ENCODE results near the gene ARL16. TPM values are rescaled to one million over a fixed set of nuclear protein-coding genes. Genes with fewer than 3 reads are reported as not detected.

Gene ARL16
- total RNA-seq, 1 experiment from 2014 or later: 22.4 TPM

- H3K79me2 ChIP-seq (ENCODE audit: low read length): no peaks in the 10 kb centered on the region
- no peak overlapping the region for H3K9ac ChIP-seq (ENCODE audit: low read length)
- DNase-seq: no peak
- H3K4me2 ChIP-seq (ENCODE audit: low read depth, low read length, poor library complexity, severe bottlenecking): no peak overlapping the region
- H4K20me1 ChIP-seq (ENCODE audit: insufficient read depth, low read depth, low read length): peaks cover 9% of the 10 kb centered on the region; the same call in 1 of the 2 replicates
- no peak overlapping the region for H3K27ac ChIP-seq (ENCODE audit: low read length)
- no peak overlapping the region for H2AFZ ChIP-seq (ENCODE audit: low read length)
- H3K9me3 ChIP-seq (ENCODE audit: low read length): no peaks in the 10 kb centered on the region
- no peaks in the 10 kb centered on the region for H3K4me1 ChIP-seq (ENCODE audit: low read length)
- no peak overlapping the region for H3K4me3 ChIP-seq (ENCODE audit: low read length)
- H3K27me3 ChIP-seq (ENCODE audit: low read length): no peaks in the 10 kb centered on the region
- H3K9me2 ChIP-seq (replicated peaks; ENCODE audit: insufficient read depth, low read length): no peaks in the 10 kb centered on the region
- H3K36me3 ChIP-seq (ENCODE audit: insufficient read depth, low read length): no peaks in the 10 kb centered on the region
These were observed 36.0 kb upstream of the ARL16 start for GRCh38 chr17:81719410-81720266.

- no peak overlapping the region for H3K9ac ChIP-seq (ENCODE audit: low read length)
- H3K27ac ChIP-seq (ENCODE audit: low read length): no peak overlapping the region
- H3K27me3 ChIP-seq (ENCODE audit: low read length): no peaks in the 10 kb centered on the region
- peaks cover 21% of the 10 kb centered on the region; the same call in 1 of the 2 replicates for H4K20me1 ChIP-seq (ENCODE audit: insufficient read depth, low read depth, low read length)
- H3K79me2 ChIP-seq (ENCODE audit: low read length): peaks cover 17% of the 10 kb centered on the region
- H3K4me1 ChIP-seq (ENCODE audit: low read length): peaks cover 13% of the 10 kb centered on the region
- no peak overlapping the region for H3K4me2 ChIP-seq (ENCODE audit: low read depth, low read length, poor library complexity, severe bottlenecking)
- H2AFZ ChIP-seq (ENCODE audit: low read length): no peak overlapping the region
- no peak for DNase-seq
- no peaks in the 10 kb centered on the region for H3K36me3 ChIP-seq (ENCODE audit: insufficient read depth, low read length)
- H3K9me2 ChIP-seq (replicated peaks; ENCODE audit: insufficient read depth, low read length): no peaks in the 10 kb centered on the region
- no peaks in the 10 kb centered on the region for H3K9me3 ChIP-seq (ENCODE audit: low read length)
- no peak overlapping the region for H3K4me3 ChIP-seq (ENCODE audit: low read length)
These were observed 34.1 kb upstream of the ARL16 start for GRCh38 chr17:81717766-81718089.

GRCh38 chr17:81717049-81717765 lies 33.6 kb upstream of the ARL16 start:
- Histone ChIP-seq H3K79me2 (ENCODE audit: low read length) (peaks cover 22% of the 10 kb centered on the region), H3K27ac (ENCODE audit: low read length) (no peak overlapping the region), H4K20me1 (ENCODE audit: insufficient read depth, low read depth, low read length) (peaks cover 21% of the 10 kb centered on the region; the same call in 1 of the 2 replicates), H2AFZ (ENCODE audit: low read length) (no peak overlapping the region), H3K9ac (ENCODE audit: low read length) (no peak overlapping the region), H3K4me2 (ENCODE audit: low read depth, low read length, poor library complexity, severe bottlenecking) (no peak overlapping the region), H3K27me3 (ENCODE audit: low read length) (no peaks in the 10 kb centered on the region), H3K9me2 (replicated peaks; ENCODE audit: insufficient read depth, low read length) (no peaks in the 10 kb centered on the region), H3K4me3 (ENCODE audit: low read length) (no peak overlapping the region), H3K9me3 (ENCODE audit: low read length) (no peaks in the 10 kb centered on the region), H3K4me1 (ENCODE audit: low read length) (peaks cover 14% of the 10 kb centered on the region), H3K36me3 (ENCODE audit: insufficient read depth, low read length) (no peaks in the 10 kb centered on the region)
- DNase-seq: no peak

DNA sequence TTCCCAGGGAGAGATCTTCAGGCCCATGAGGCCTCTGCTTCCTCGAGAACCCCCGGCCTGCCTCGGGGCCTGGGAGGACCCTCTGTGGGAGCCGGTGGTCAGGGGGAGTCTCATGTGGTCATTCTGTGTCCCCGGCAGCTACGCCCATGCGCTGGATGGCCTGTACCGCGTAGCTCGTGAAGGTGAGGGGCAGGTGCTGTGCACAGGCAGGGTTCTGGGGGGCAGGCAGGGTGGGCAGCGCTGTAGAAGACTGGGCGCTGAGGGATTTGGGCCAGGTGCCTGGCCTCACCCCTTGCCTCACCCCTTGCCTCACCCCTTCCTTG lies 33.0 kb upstream of the ARL16 start:
- Histone ChIP-seq H3K4me3 (ENCODE audit: low read length) (no peak overlapping the region), H3K27ac (ENCODE audit: low read length) (no peak overlapping the region), H3K79me2 (ENCODE audit: low read length) (peaks cover 22% of the 10 kb centered on the region), H4K20me1 (ENCODE audit: insufficient read depth, low read depth, low read length) (peaks cover 21% of the 10 kb centered on the region; the same call in 1 of the 2 replicates), H3K27me3 (ENCODE audit: low read length) (no peaks in the 10 kb centered on the region), H3K36me3 (ENCODE audit: insufficient read depth, low read length) (no peaks in the 10 kb centered on the region), H3K9me3 (ENCODE audit: low read length) (no peaks in the 10 kb centered on the region), H3K4me2 (ENCODE audit: low read depth, low read length, poor library complexity, severe bottlenecking) (no peak overlapping the region), H2AFZ (ENCODE audit: low read length) (no peak overlapping the region), H3K9ac (ENCODE audit: low read length) (no peak overlapping the region), H3K4me1 (ENCODE audit: low read length) (peaks cover 17% of the 10 kb centered on the region), H3K9me2 (replicated peaks; ENCODE audit: insufficient read depth, low read length) (no peaks in the 10 kb centered on the region)
- no peak for DNase-seq

GRCh38 chr17:81715872-81716673 lies 32.5 kb upstream of the ARL16 start:
- peaks cover 20% of the 10 kb centered on the region; the same call in 1 of the 2 replicates for H4K20me1 ChIP-seq (ENCODE audit: insufficient read depth, low read depth, low read length)
- H3K9me3 ChIP-seq (ENCODE audit: low read length): no peaks in the 10 kb centered on the region
- no peak overlapping the region for H3K9ac ChIP-seq (ENCODE audit: low read length)

GRCh38 chr17:81715107-81715871 lies 31.7 kb upstream of the ARL16 start:
- Histone ChIP-seq H3K27ac (ENCODE audit: low read length) (no peak overlapping the region), H3K4me2 (ENCODE audit: low read depth, low read length, poor library complexity, severe bottlenecking) (no peak overlapping the region), H3K79me2 (ENCODE audit: low read length) (peaks cover 22% of the 10 kb centered on the region), H3K4me3 (ENCODE audit: low read length) (no peak overlapping the region), H3K4me1 (ENCODE audit: low read length) (peaks cover 29% of the 10 kb centered on the region), H4K20me1 (ENCODE audit: insufficient read depth, low read depth, low read length) (0 out of 2 replicates have a peak, but pooled peaks cover 18% of the 10 kb centered on the region), H3K9me3 (ENCODE audit: low read length) (no peaks in the 10 kb centered on the region), H3K9ac (ENCODE audit: low read length) (no peak overlapping the region), H2AFZ (ENCODE audit: low read length) (no peak overlapping the region), H3K9me2 (replicated peaks; ENCODE audit: insufficient read depth, low read length) (no peaks in the 10 kb centered on the region), H3K27me3 (ENCODE audit: low read length) (no peaks in the 10 kb centered on the region), H3K36me3 (ENCODE audit: insufficient read depth, low read length) (no peaks in the 10 kb centered on the region)
- no peak for DNase-seq

More at GRCh38 chr17:81715872-81716673, 32.5 kb upstream of the ARL16 start:
- no peaks in the 10 kb centered on the region for H3K36me3 ChIP-seq (ENCODE audit: insufficient read depth, low read length)
- no peak overlapping the region for H3K4me3 ChIP-seq (ENCODE audit: low read length)
- H3K27me3 ChIP-seq (ENCODE audit: low read length): no peaks in the 10 kb centered on the region
- peaks cover 23% of the 10 kb centered on the region for H3K4me1 ChIP-seq (ENCODE audit: low read length)
- peaks cover 22% of the 10 kb centered on the region for H3K79me2 ChIP-seq (ENCODE audit: low read length)
- H2AFZ ChIP-seq (ENCODE audit: low read length): no peak overlapping the region
- H3K9me2 ChIP-seq (replicated peaks; ENCODE audit: insufficient read depth, low read length): no peaks in the 10 kb centered on the region
- H3K4me2 ChIP-seq (ENCODE audit: low read depth, low read length, poor library complexity, severe bottlenecking): no peak overlapping the region
- no peak overlapping the region for H3K27ac ChIP-seq (ENCODE audit: low read length)
- no peak for DNase-seq

DNA sequence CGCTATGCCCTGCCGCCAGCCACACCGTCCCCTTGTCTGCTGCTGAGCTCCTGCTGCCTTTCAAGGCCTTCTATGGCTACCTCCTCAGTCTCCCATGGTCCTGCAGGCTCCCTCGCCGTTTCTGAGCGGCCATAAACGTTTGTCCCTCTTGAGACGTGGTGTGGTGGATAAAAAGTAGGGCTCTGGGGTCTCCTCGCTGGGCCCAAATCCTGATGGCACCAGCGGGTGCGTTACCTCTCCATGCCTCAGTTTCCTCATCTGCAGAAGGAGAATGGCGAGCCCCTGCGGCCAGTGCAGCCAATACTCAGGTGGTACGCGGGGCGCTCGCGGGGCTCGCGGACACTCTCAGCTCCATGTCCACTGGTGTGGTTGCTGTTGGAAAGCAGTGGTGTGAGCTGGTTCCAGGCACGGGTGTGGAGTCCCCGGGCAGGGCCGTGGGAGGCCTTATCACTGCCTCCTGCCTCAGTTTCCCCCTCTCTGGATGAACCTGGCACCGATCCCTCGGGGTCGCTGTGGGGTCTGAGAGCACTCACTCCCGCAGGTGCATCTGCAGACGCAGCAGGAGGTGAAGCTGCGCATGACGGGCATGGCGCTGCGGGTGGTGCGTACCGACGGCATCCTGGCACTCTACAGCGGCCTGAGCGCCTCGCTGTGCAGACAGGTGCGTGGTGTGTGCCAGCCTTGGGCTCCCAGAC lies 31.0 kb upstream of the ARL16 start:
- Histone ChIP-seq H3K4me2 (ENCODE audit: low read depth, low read length, poor library complexity, severe bottlenecking) (no peak overlapping the region), H3K4me3 (ENCODE audit: low read length) (no peak overlapping the region; the same call in 1 of the 2 replicates), H3K9me2 (replicated peaks; ENCODE audit: insufficient read depth, low read length) (no peaks in the 10 kb centered on the region), H3K27me3 (ENCODE audit: low read length) (no peaks in the 10 kb centered on the region), H3K9me3 (ENCODE audit: low read length) (no peaks in the 10 kb centered on the region), H2AFZ (ENCODE audit: low read length) (no peak overlapping the region), H4K20me1 (ENCODE audit: insufficient read depth, low read depth, low read length) (0 out of 2 replicates have a peak, but pooled peaks cover 18% of the 10 kb centered on the region), H3K27ac (ENCODE audit: low read length) (no peak overlapping the region), H3K9ac (ENCODE audit: low read length) (no peak overlapping the region), H3K4me1 (ENCODE audit: low read length) (peaks cover 29% of the 10 kb centered on the region), H3K36me3 (ENCODE audit: insufficient read depth, low read length) (no peaks in the 10 kb centered on the region), H3K79me2 (ENCODE audit: low read length) (peaks cover 22% of the 10 kb centered on the region)
- no peak for DNase-seq

All from Karpas-422 (cell line).